ENCODE data around the gene CDKN3.

CDKN3 gene

GRCh38 chr14:54354968-54355641 lies 41.7 kb upstream of the CDKN3 start:
- H4K20me1 ChIP-seq, result no peaks in the 10 kb centered on the region
- H3K4me2 ChIP-seq, result no peak overlapping the region
- no peak overlapping the region for H3K4me3 ChIP-seq
- H3K4me1 ChIP-seq, result no peaks in the 10 kb centered on the region; the same call in 1 of the 2 replicates
- H3K27ac ChIP-seq, result no peak overlapping the region
- H3K9me3 ChIP-seq, result peaks cover 25% of the 10 kb centered on the region
- H3K9ac ChIP-seq, result no peak overlapping the region
- H3K27me3 ChIP-seq, result no peaks in the 10 kb centered on the region
- peaks cover 5% of the 10 kb centered on the region; the same call in 1 of the 2 replicates for H3K36me3 ChIP-seq
- TF ChIP-seq Cebpa-rat (IDR thresholded peaks at IDR 0.05), result no peak

GRCh38 chr14:54355698-54356097 lies 41.1 kb upstream of the CDKN3 start:
- Histone ChIP-seq H3K36me3 (peaks cover 5% of the 10 kb centered on the region; the same call in 1 of the 2 replicates), H3K9ac (no peak overlapping the region), H4K20me1 (no peaks in the 10 kb centered on the region), H3K9me3 (peaks cover 25% of the 10 kb centered on the region), H3K4me1 (no peaks in the 10 kb centered on the region; the same call in 1 of the 2 replicates), H3K4me2 (no peak overlapping the region), H3K27me3 (no peaks in the 10 kb centered on the region), H3K27ac (no peak overlapping the region), H3K4me3 (no peak overlapping the region)
- no peak for TF ChIP-seq Cebpa-rat (IDR thresholded peaks at IDR 0.05)

- Histone ChIP-seq H3K4me1 (no peaks in the 10 kb centered on the region; the same call in 1 of the 2 replicates), H3K36me3 (peaks cover 5% of the 10 kb centered on the region; the same call in 1 of the 2 replicates), H3K4me3 (no peak overlapping the region), H3K4me2 (no peak overlapping the region), H3K9ac (no peak overlapping the region), H4K20me1 (no peaks in the 10 kb centered on the region), H3K27me3 (no peaks in the 10 kb centered on the region), H3K27ac (no peak overlapping the region), H3K9me3 (peaks cover 22% of the 10 kb centered on the region)
- TF ChIP-seq Cebpa-rat (IDR thresholded peaks at IDR 0.05), result no peak
Measured at GRCh38 chr14:54356172-54356571, 40.6 kb upstream of the CDKN3 start.

- peaks cover 20% of the 10 kb centered on the region for H3K4me1 ChIP-seq
- no peak overlapping the region for H3K9ac ChIP-seq
- no peak for TF ChIP-seq Cebpa-rat (IDR thresholded peaks at IDR 0.05)
- no peak overlapping the region for H3K4me3 ChIP-seq
- H3K4me2 ChIP-seq, result no peak overlapping the region
- H3K27ac ChIP-seq, result no peak overlapping the region
- H3K9me3 ChIP-seq, result no peaks in the 10 kb centered on the region
- no peaks in the 10 kb centered on the region for H3K27me3 ChIP-seq
- H4K20me1 ChIP-seq, result no peaks in the 10 kb centered on the region
- H3K36me3 ChIP-seq, result no peaks in the 10 kb centered on the region
Measured at GRCh38 chr14:54360667-54361066, 36.1 kb upstream of the CDKN3 start.

GRCh38 chr14:54362089-54362504 lies 34.7 kb upstream of the CDKN3 start:
- TF ChIP-seq Cebpa-rat (IDR thresholded peaks at IDR 0.05), result no peak
- no peak overlapping the region for H3K9ac ChIP-seq

GRCh38 chr14:54362759-54363437 lies 33.9 kb upstream of the CDKN3 start:
- no peak overlapping the region for H3K27ac ChIP-seq
- no peak overlapping the region for H3K9ac ChIP-seq
- no peak overlapping the region for H3K4me2 ChIP-seq
- H3K4me1 ChIP-seq, result peaks cover 20% of the 10 kb centered on the region
- H3K36me3 ChIP-seq, result no peaks in the 10 kb centered on the region
- no peak for TF ChIP-seq Cebpa-rat (IDR thresholded peaks at IDR 0.05)
- H3K27me3 ChIP-seq, result no peaks in the 10 kb centered on the region
- H4K20me1 ChIP-seq, result no peaks in the 10 kb centered on the region
- no peak overlapping the region for H3K4me3 ChIP-seq
- no peaks in the 10 kb centered on the region for H3K9me3 ChIP-seq

More at GRCh38 chr14:54362089-54362504, 34.7 kb upstream of the CDKN3 start:
- Histone ChIP-seq H3K27ac (no peak overlapping the region), H3K36me3 (no peaks in the 10 kb centered on the region), H3K4me2 (no peak overlapping the region), H3K27me3 (no peaks in the 10 kb centered on the region), H3K4me3 (no peak overlapping the region), H3K4me1 (peaks cover 20% of the 10 kb centered on the region), H4K20me1 (no peaks in the 10 kb centered on the region), H3K9me3 (no peaks in the 10 kb centered on the region)

GRCh38 chr14:54364555-54365415 lies 32.0 kb upstream of the CDKN3 start:
- Histone ChIP-seq H3K4me2 (peak overlapping the region; percentile 59; the same call in 1 of the 2 replicates), H3K9me3 (no peaks in the 10 kb centered on the region), H3K4me3 (no peak overlapping the region), H3K4me1 (peaks cover 20% of the 10 kb centered on the region), H3K36me3 (no peaks in the 10 kb centered on the region), H4K20me1 (no peaks in the 10 kb centered on the region), H3K27me3 (no peaks in the 10 kb centered on the region), H3K27ac (no peak overlapping the region), H3K9ac (no peak overlapping the region)
- no peak for TF ChIP-seq Cebpa-rat (IDR thresholded peaks at IDR 0.05)

GRCh38 chr14:54366736-54367735 lies 29.8 kb upstream of the CDKN3 start:
- Histone ChIP-seq H3K27me3 (no peaks in the 10 kb centered on the region), H3K4me3 (no peak overlapping the region), H3K27ac (no peak overlapping the region), H4K20me1 (no peaks in the 10 kb centered on the region), H3K4me2 (no peak overlapping the region), H3K9me3 (no peaks in the 10 kb centered on the region), H3K4me1 (peaks cover 25% of the 10 kb centered on the region), H3K36me3 (no peaks in the 10 kb centered on the region), H3K9ac (no peak overlapping the region)
- no peak for TF ChIP-seq Cebpa-rat (IDR thresholded peaks at IDR 0.05)

- H3K9me3 ChIP-seq, result no peaks in the 10 kb centered on the region
- TF ChIP-seq Cebpa-rat (IDR thresholded peaks at IDR 0.05), result no peak
- H3K27ac ChIP-seq, result no peak overlapping the region
- no peak overlapping the region for H3K4me3 ChIP-seq
- no peaks in the 10 kb centered on the region for H3K27me3 ChIP-seq
- no peaks in the 10 kb centered on the region for H4K20me1 ChIP-seq
- H3K9ac ChIP-seq, result no peak overlapping the region
- no peak overlapping the region for H3K4me2 ChIP-seq
- H3K36me3 ChIP-seq, result no peaks in the 10 kb centered on the region
- peaks cover 22% of the 10 kb centered on the region for H3K4me1 ChIP-seq
Measured at GRCh38 chr14:54368291-54368690, 28.5 kb upstream of the CDKN3 start.

Data from BLaER1 (cell line).